HG02852 (cell line): ENCODE results near the gene GPR148.

ENCODE experiments used
- ATAC-seq: cut with Tn5 transposase; IDR thresholded peaks from one replicate; pipeline ENCODE4 v1.9.1; 2021; ENCODE audit warnings: mild to moderate bottlenecking, moderate library complexity; ENCODE audit not compliant: unreplicated experiment

Gene GPR148

DNA sequence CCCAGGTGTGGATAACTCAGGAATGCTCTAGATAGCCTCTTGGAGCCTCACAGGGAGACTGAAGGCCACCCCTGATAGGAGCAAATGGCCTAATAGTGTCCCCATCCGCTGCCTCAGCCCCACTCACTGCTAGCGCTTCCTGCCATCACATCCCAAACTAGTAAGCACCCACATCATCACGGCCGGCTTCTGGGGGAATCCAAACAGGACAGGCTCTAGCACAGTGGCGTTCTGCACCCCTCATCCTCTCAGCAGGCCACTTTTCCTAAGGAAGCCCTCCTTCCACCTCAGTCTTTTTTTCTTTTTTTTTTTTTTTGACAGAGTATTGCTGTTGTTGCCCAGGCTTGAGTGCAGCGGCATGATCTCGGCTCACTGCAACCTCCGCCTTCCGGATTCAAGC is 20.2 kb downstream of the GPR148 start:
- ATAC-seq, result no peak

GRCh38 chr2:130749641-130750040 is 20.8 kb downstream of the GPR148 start:
- no peak for ATAC-seq

- no peak for ATAC-seq
Measured at GRCh38 chr2:130754811-130755210, 25.9 kb downstream of the GPR148 start.

- no peak for ATAC-seq
Measured at GRCh38 chr2:130755256-130756052, 26.6 kb downstream of the GPR148 start, which contains the start of gene AMER3. AMER3 (plus strand) TSS chr2:130755540; CDS start chr2:130762073, 6,533 bp downstream.

- ATAC-seq, result no peak
Measured at GRCh38 chr2:130756053-130756873, 27.4 kb downstream of the GPR148 start.

DNA sequence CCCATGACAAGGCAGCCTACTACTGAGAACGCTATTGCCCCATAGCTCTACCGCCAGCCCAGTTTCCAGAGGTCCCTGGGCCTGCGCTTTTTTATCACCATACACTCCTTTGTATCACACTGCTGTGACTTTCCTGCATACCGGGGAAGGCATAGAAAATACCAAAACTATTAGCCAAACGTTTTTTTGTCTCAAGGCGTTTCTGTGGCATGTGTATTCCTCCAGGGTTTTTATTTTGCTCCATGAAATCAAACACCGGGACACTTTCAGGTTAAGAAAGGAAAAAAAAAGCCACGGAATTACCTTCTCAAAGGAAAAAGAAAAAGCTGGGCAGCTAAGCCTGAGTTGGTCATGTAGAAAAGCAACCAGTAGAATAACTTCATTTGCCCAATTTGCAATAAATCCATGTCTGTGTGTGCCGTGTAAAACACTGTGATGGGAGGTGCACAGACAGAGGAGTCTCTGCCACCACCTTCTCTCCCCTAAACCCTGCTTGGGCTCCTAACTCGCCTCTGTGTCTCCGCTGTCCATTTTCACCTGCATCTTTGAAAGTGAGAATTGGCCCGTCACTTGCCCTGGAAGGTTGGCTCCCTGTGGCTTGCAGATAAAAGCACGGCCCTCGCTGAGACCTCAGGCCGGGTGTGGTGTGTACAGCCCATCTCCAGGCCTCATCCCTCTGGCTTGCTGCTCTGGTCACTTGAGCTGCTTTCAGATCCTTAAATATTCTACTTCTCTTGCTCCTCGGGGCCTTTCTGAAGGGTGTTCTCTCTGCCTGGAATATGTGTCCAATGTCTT is 28.2 kb downstream of the GPR148 start:
- ATAC-seq, result no peak

GRCh38 chr2:130759906-130760753 is 31.3 kb downstream of the GPR148 start:
- ATAC-seq, result no peak

DNA sequence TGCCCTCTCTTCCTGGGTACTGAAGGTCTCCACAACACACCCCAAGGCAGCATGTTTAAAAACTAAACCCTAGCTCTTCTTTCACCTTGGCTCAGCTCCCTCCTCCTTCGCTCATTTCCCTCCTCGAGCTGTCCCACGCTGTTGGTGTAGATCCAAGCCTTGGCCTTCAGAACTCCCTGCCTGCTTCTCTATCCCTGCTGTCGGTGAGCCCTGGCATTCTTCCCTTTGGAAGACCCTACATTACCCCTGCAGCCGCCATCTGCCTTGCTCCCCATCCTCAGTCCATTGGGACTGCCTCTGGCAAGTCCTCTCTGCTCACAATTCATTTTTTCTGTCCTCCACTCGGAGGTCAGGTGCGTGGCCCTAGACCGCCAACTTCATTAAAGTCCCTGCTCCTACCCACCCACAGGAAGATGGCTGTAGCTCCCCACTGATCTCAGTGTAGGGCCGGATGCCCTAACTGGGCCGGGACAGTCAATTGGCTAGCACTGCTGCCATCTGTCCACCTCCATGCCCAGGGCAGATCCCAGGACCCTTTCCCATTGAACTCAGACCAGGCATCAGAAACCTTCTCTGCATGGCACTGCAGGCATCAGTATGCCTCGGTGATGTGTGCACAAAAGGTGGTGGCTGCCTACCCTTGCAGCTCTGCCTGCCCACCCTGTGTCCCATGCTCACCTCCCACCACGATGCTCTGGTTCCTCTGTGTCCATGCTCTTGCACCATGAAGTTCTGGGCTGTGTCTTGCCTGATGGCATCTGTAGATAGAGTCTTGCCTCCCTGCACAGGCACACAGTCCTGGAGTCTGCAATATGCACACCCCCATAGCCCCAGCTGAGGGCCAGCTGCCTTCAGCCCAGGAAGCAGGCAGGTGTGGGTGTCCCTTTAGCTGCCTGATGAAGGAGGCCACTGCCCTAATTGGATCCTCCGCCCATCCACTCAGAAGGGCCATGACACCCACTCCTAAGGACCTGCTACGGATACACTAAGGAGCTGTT is 32.2 kb downstream of the GPR148 start:
- no peak for ATAC-seq

DNA sequence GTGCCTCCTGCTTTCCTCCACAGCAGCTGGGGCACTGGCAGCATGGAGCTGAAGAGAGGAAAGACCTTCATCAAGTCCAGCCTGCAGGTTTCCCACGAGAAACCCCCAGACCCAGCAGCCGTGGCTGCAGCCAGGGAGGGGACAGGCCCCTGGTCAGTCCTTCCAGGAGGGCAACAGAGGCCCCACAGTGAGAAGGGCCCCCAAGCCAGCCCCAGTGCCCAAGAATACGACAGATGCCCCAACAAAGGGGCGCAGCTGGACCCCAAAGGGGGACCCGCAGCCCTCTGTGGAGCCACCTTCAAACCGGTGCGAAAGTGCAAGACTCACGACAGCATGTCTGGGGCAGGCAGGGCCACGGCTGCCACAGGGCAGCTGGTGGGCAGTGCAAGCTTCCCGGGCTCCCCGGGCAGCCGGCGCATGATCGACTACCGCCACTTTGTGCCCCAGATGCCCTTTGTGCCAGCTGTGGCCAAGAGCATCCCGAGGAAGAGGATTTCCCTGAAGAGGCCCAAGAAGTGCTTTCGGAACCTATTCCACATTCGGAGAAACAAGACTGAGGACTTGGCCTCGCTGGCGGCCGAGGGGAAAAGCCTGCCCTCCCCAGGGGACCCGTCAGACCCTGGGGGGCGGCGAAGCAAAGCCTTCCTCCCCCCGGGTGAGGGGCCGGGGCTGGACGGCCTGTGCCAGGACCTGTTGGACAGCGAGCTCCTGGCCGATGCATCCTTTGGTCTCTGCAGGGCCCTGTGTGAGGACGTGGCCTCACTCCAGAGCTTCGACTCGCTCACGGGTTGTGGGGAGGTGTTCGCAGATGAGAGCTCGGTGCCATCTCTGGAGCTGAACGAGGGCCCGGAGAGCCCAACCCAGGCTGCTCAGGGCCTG is 33.4 kb downstream of the GPR148 start:
- ATAC-seq, result no peak

DNA sequence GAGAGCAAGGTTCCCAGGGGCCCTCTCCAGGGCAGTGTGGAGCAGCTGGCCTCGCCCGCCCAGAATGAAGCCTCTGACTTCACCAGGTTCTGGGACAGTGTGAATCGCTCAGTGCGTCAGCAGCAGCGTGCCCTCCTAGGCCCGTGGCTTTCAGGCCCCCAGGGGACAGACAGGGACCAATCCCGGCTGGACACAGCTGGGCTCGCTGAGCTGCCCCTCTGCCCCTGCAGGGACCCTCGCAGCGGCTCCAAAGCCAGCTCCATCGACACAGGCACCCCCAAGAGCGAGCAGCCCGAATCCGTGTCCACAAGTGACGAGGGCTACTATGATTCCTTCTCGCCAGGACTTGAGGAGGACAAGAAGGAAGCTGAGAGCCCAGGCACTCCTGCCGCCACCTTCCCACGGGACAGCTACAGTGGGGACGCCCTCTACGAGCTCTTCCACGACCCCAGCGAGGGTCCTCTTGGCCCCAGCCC is 34.1 kb downstream of the GPR148 start:
- no peak for ATAC-seq

DNA sequence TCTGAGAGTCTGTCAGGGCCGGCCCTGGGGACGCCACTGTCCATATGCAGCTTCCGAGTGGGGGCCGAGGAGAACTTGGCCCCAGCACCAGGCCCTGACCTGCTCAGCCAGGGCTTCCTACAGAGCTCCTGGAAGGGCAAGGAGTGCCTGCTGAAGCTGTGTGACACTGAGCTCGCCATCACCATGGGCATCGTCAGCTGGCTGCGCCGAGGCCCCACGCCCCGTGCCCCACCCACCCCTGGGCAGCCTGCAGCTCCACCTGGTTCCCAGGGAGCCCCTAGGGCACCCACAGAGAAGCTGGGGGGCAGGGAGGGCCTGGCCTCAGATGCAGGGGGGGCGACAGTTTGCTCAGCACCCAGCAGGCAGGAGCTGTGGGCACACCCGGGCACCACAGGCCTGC is 34.5 kb downstream of the GPR148 start:
- ATAC-seq, result no peak

- ATAC-seq, result no peak
Measured at GRCh38 chr2:130764035-130764820, 35.4 kb downstream of the GPR148 start.

DNA sequence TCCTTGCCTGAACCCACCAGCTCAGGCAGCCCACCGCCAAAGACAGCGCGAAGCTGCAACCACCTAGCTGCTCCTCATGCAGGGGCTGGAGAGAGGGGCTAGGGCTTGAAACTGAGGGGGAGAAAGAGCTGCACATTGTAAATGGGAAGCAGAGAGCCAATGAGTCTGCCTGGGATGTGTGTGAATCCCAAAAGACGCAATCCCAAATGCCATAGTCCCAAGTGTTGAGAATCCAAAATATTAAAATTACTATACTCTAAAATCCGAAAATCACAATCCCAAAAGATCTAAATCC is 35.9 kb downstream of the GPR148 start:
- ATAC-seq, result no peak

GRCh38 chr2:130765464-130765863 is 36.6 kb downstream of the GPR148 start:
- ATAC-seq, result no peak

- no peak for ATAC-seq
Measured at GRCh38 chr2:130766037-130766436, 37.2 kb downstream of the GPR148 start.

DNA sequence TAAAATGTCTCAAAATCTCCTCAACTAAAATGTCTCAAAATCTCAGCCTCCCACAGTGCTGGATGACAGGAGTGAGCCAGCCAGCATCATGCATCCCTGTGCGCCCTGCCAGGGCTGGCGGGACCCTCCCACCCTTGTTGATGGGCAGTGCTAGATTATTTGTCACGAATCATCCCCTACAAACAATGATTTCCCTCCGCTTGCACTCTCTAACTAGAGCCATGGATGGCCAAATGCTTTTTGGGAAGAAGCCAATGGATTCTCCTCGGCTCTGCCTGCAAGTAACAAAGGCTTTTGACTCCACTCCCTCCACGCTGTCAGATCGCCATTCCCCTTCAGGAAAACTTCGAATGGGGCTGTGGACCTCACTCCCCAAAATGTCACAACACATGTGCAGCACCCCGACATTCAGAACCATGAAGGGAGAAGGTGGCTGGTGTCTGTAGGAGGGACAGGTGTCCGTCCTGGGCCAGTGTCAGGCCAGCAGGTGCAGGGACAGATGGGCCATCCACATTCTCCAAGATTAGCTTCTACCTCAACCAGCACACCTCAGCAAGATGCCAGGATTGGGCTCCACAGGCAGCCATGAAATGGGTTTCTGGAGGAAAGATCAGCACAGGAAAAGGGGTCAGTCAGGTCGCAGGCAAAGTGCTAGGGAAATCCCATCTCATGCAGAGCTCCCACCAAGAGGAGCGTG is 38.0 kb downstream of the GPR148 start:
- no peak for ATAC-seq

GRCh38 chr2:130767408-130767775 is 38.5 kb downstream of the GPR148 start:
- no peak for ATAC-seq
